Activated CD4-positive, alpha-beta T cell treated with anti-CD3 and anti-CD28 coated beads, Interleukin-2, amount 50 U/mL, for 1 hour (primary cell): ENCODE data around the gene STAG3.
"Not testable (repeated sequence)": the region's sequence is repeated elsewhere in the genome, so short reads cannot be mapped to it uniquely, and the experiment has no call there.

ENCODE experiments used
- DNase-seq: peaks from one replicate; pipeline ENCODE4 v3.0.0-alpha.2; 2020

The STAG3 gene

DNA sequence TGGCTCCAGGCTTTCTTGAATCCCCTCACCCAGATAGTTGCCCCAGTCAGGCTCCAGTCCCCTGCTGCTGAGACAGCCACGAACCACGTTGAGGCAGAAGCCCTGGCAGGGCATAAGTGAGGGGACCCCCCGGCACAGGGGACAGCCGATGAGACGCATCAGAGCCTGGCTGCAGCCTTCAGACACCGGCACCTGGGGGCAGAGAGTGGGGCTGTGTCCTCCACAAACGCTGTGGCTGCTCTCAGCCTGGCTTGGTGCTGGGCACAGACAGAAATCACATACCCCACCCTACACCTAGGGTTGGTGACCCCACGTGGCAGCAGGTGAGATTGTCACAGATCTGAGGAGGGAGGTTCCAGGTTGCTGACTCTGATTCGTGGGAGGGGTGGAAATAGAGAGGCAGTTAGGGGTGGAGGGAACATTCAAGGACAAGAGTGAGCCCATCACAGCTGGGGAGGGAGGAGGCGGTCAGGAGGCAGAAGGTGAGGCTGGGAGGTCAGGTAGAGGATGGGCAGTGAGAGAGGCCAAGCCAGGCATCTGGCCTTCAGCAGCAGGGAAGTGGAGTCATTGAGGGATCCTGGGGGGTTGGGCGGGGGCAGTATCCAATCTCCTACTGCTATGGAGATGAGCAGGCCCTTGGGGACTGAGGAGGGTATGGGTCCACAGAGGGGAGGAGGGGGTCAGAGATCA lies 3.8 kb upstream of the STAG3 start:
- no peak for DNase-seq

DNA sequence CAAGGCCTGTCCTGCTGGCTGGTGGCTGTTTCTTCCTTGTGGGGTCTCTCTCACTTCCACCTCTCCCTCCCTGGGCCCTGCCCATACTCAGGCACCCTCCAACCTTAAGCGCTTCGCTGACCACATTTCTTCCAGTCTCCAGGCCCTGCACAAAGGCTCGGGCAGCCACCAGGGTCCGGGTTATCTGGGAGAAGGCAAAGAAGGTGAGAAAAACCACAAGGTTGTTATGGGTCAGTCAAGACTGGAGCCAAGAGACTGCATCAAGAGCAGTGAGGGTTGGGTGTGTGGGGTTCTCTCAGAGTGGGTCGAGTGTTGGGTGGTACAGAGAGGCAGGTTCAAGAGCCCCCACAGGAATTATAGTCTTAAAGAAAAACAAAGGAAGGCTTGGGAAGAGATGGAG lies 3.1 kb upstream of the STAG3 start:
- DNase-seq: no peak

DNA sequence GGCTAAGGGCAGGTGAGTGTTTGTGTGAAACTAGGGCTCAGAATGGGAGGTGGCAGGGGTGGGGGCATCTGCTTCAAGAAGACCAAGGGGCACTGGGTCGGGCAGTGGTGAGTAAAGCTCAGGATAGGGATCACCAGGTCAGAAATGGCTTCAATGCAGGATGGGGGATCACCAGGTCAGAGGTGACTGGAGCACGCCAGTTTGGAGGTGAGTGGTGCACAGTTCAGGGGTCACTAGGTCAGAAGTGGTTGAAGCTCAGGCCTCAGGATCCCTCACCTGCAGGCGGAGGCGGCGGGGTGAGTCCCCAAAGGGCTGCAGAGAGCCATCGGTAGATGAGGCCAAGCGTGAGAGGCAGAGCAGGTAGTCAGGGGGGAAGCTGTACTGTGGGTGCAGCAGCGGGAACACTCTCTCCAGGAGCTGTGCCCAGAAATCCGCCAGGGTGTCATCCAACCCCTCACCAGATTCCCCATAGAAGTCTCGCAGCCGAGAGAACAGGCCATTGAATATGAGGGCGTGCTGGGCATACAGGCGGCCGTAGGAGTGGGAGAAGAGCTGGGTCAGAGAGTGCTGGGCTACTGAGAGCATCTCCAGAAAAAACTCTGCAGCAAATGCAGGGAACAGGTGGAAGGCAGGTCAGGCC lies 2.3 kb upstream of the STAG3 start:
- DNase-seq: no peak

DNA sequence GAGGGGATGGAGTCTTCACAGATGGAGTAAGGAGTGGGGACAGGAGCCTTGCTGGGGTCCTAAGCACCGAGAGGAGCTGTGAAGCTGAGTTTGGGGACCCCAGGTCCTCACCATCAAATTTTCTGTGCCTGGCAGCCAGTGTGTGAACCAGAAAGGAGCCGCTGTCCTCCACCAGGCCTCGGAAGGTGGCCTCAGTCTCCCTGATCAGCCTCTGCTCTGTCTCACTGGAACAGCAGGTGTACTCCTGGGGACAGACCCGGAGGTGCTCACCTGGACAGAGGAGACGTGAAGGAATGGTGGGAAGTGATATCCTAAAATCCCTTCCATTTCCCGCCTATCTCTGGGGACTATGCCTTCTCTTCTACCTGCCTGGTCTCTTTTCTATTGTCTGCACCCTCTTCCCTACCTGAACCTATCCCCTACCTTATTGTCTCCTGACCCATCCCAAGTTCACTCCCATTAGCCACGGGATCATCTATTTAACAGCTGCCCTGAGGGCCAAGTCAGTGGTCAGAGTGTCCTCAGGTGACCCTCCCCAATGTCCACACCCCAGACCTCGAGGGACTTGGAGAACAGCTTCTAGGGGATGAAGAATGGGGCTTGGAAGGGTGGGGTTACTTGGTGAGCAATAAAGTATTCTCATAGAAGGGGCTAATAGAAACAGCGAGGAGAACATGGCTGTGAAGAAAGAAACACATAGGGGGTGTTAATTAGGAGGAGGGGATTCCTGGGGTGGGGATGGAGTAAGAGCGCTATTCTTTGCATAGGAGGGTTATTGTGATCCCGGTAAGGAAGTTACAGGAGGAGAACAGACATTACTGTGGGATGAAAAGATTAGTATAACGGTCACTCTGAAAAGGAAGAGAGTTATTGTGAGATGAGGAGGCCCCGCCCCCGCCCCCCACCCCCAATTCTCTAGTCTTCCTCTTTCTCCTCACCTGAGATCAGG lies 1.3 kb upstream of the STAG3 start:
- no peak for DNase-seq

DNA sequence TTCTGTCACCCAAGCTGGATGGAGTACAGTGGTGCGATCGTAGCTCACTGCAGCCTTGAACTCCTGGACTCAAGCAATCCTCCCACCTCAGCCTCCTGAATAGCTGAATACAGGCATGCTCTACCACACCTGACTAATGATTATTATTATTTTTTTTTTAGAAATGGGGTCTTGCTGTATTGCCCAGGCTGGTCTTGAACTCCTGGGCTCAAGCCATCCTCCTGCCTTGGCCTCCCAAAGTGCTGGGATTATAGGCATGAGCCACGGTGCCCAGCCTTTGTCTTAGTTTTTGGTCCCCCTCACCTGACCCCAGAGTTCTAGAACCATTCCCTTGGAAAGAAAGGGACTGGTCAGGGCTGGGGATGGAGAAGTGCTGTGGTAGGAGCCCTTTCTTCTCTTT lies 2.4 kb downstream of the STAG3 start:
- DNase-seq: not testable (repeated sequence)

DNA sequence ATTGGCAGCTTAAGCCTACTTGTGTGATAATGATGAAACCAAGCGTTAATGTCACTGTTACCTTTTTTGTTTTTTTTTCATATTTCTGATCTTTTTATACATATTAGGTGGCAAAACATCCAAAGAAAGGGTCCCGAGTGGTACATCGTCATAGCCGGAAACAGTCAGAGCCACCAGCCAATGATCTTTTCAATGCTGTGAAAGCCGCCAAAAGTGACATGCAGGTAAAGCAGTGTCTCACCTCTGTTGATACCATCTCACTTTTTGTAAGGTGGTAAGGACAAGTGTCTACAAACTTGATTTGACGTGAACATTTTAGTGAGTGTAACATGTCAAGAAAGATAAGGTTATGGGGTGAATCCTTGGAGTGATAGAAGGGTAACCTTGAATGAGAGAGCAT lies 4.9 kb downstream of the STAG3 start:
- not testable (repeated sequence) for DNase-seq

DNA sequence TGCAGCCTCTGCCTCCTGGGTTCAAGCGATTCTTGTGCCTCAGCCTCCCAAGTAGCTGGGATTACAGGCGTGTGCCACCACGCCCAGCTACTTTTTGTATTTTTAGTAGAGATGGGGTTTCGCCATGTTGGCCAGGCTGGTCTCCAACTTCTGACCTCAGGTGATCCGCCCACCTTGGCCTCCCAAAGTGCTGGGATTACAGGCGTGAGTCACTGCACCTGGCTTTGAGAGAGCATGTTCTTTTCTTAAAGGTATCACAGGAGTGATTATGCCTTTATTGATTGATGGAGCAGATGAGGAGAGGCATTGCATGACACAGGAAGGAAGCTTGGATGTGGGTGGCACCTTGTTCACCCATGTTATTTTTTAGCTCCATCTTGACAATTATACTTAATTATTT lies 5.4 kb downstream of the STAG3 start:
- DNase-seq: not testable (repeated sequence)

DNA sequence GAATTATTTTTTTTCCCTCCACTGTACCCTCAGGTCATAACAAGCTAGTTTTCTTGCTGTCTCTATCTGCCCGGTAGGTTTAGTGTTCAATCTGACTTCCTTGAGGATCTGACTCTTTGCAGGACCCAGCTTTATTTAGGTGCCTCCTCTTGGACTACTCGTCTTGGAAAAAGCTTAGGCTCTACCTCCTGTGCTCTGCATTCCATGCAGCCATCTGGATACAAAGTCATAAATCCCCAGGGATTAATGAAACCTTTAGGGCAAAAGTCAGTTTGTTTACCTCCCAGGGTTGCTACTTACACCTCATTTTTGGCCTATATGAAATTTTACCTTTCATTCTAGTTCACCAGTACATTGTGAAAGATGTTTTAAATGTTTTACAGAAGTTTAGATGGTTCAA lies 8.0 kb downstream of the STAG3 start:
- DNase-seq: no peak

DNA sequence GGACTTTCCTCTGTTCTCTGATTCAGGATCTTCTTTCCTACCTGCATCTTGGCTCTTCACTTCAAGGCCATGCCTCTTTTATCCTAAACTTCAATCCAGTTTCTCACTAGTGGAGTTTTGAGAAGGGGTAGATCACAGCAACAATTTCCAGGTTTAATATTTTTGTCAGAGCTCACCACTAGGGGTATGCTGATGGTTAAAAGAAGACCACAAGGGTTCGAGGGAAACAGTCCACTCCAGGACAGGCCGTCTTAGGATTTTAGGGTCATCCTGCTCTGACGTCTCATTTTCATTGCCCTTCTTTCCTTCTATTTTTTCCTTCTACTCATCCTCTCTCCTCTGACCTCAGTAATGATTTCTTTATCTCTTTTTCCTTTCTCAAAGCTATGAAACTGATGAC lies 11.3 kb downstream of the STAG3 start:
- DNase-seq: no peak

DNA sequence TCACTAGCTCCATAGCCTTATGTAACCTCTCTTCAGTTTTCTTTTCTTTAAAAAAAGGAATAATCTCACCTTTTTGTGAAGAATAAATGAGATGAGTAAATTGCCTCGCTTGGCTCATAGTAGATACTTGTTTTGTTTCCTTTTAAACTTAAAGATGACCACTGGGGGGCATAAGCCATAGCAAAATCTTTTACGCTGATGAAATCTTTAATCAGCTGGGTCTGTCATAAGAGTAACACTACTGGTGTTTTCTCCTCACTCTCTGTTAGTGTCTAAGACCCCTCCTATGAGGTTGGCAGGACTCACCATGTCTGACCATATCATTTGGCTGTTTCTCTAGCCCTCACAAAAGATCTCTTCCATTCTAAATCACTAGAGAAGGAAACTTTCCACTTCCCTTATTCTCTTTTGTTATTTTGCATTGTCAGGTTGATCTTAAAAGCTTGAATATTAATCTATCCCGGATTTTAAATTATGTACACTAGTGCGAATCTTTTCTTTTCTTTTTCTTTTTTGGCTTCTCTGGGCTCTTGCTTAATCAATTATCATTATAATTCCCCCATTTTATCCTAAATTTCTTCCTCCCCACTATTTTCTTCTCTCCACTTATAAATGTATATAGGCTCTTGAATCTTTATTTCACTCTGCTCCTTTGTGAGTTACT lies 12.5 kb downstream of the STAG3 start:
- no peak for DNase-seq

DNA sequence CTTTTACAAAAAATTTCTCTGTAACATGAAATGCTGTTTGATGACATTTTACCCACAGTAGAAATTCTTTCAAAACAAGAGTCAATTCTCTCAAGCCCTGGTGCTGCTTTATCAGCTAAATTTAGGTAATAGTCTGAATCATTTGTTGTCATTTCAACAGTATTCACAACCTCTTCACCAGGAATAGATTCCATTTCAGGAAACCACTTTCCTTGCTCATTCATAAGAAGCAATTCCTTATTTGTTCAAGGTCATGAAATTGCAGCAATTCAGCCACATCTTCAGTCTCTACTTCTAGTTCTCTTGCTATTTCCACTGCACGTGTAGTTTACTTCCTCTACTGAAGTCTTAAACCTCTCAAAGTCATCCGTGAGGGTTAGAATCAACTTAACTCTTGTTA lies 14.1 kb downstream of the STAG3 start:
- DNase-seq: no peak

DNA sequence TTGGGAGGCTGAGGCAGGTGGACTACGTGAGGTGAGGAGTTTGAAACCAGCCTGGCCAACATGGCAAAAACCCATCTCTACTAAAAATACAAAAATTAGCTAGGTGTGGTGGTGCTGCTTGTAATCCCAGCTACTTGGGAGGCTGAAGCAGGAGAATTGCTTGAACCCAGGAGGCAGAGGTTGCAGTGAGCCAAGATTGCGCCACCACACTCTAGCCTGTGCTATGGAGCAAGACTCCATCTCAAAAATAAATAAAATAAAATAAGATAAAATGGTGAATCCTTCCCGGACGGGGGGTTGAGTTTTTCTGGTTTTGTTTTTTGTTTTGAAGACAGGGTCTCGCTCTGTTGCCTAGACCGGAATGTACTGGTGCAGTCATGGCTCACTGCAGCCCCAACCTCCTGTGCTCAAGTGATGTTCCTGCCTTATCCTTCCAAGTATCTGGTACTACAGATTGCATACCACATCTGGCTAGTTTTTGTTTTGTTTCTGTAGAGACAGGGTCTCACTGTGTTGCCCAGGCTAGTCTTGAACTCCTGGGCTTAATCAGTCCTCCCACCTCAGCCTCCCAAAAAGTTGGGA lies 14.7 kb downstream of the STAG3 start:
- not testable (repeated sequence) for DNase-seq

DNA sequence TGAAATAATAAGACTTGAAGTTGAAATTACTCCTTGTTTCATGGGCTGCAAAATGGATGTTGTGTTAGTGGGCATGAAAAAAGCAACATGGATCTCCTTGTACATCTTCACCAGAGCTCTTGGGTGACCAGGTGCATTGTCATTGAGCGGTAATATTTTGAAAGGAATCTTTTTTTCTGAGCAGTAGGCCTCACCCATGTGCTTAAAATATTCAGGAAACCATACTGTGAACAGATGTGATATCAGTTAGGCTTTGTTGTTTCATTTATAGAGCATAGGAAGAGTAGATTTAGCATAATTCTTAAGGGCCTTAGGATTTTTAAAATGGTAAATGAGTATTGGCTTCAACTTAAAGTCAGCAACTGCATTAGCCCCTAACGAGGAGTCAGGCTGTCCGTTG lies 15.3 kb downstream of the STAG3 start:
- DNase-seq: no peak

DNA sequence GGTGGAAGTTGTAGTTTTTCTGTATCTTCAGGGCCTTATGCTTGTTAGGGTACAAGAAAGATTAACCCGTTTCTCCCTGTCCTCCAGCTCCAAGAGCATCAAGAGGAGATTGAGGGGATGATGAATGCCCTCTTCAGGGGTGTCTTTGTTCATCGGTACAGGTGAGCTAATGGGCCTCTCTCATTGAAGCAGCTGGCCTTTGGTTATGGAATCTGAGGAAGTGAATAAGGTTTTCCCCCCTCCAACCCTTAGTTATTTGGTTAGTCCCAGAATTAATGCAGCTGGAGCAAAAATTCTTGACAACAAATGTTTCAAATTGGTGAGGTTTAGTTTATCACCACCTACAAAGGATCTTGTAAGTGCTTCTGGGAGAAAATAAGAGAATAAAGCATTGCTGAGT lies 17.5 kb downstream of the STAG3 start:
- DNase-seq: no peak

DNA sequence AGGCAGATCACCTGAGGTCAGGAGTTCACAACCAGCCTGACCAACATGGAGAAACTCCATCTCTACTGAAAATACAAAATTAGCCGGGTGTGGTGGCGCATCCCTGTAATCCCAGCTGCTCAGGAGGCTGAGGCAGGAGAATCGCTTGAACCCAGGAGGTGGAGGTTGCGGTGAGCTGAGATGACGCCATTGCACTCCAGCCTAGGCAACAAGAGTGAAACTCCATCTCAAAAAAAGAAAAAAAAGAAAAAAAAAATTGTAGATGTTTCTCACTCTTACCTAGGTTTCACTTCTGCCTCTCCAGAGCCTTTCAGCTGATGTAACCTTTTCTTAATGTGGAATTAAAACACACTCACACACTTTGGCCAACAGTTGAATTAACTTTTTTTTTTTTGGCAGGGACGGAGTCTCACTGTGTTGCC lies 18.2 kb downstream of the STAG3 start:
- not testable (repeated sequence) for DNase-seq

DNA sequence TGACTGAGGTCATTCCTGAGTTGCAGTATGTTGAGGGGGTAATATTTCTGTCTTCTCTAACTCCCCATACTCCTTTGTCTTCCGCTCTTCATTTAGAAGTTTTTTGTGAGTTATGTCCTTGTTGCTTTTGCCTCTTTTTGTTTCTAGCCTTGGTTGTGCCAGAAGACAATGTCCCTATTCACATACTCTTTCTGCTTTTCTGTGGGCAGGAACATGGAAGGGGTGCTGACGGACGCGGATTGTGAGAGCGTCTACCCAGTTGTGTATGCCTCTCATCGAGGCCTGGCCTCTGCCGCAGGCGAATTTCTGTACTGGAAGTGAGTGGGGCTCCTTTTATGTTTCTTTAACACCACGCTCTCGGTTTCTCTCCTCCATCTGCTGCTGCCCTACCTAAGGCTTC lies 20.5 kb downstream of the STAG3 start:
- no peak for DNase-seq

DNA sequence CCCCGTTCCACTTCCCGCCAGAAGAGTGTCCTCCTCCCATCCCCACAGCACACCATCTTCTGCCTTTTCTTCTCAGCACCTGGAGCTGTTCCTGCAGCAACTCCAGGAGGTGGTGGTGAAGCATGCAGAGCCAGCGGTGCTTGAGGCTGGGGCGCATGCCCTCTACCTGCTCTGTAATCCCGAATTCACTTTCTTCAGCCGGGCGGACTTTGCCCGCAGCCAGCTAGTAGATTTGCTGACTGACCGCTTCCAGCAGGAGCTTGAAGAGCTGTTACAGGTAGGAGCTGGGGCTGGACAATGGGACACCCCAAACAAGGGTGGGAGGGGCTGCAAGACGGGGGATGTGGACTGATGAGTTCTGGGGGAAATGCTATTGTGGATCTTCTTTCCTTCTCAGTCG lies 23.0 kb downstream of the STAG3 start:
- no peak for DNase-seq

DNA sequence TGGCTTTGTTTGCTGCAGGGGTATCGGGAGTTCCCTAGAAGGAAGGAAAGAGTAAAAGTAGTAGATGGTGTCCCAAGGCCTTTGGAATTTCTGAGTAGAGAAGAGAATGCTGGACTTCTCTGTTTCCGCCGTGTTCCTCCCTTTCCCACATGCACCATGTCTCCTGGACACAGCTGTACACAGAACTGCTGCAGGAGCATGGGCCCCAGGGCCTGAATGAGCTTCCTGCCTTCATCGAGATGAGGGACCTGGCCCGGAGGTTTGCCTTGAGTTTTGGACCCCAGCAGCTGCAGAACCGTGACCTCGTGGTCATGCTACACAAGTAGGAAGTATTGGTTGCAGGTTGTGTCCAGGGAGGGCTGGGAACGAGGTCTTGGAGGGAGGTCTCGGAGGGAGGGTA lies 26.7 kb downstream of the STAG3 start:
- DNase-seq: no peak

DNA sequence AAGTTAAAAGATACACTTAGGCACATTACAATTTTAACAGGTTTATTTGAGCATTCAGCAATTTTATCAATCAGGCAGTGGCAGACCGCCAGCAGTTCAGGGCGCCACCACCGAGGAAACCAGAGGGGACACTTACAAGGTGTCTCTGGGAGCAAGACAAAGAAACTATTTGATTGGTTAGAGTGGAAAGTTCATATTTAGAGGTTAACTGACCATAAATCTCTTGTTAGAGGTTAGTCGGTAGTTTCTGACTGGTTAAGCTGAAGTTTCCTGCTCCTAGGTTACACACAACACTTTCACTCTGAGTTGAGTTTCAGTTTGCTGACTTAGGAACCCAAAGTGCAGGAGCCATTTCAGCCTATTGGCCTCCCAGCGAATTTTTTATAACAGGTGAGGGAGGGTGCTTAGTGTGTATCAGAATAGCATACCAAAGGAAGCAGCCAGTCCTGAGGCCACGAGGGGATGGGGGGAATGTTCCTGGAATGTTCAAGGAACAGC lies 31.2 kb downstream of the STAG3 start:
- no peak for DNase-seq

DNA sequence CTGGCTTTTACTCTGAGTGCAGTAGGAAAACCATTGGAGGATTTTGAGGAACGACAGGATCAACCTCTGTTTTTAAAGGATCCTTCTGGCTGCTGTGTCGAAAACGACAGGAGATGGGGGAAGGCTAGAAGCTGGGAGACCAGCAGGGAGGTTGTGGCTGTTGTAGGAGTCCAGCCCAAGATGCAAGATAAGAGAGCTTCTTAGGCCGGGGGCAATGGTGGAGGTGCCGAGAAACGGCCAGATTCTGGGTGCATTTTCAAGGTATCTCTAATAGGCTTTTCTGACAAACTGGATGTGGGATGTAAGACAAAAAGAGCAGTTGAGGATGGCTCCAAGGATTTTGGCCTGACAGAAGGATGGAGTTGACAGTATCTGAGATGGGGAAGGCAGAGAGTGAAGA lies 31.8 kb downstream of the STAG3 start:
- no peak for DNase-seq

DNA sequence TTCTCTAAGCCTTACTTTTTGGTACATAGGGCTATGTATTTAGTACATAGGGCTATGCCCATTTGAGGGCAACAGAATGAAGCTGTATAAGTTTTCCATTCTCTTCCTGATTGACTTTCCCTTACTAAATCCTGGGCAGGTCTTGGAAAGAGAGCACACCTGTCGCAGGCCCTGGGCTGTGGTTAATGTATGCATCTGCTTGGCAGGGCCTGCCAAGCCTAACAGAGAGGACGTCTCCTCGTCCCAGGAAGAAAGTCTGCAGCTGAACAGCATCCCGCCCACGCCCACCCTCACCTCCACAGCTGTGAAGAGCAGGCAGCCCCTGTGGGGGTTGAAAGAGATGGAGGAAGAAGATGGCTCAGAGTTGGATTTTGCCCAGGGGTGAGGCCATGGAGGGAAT lies 33.1 kb downstream of the STAG3 start:
- no peak for DNase-seq

DNA sequence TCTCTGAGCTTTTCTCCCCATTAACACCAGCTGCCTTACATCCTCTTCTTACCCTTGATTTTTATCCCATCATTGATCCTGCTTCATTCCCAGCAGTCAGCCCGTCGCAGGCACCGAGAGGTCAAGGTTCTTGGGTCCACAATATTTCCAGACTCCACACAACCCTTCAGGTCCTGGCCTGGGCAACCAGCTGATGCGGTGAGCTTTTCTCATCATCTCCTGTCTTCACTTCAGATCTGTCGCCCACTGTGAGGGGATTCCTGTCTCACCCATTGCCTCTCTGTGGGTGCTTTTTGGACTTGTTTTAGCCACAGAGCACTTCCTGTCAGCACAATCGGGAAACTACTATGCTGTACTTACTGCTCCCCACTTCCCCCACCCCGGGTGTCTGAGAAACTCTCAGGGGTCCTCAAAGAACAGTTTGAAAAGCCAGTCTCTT lies 33.6 kb downstream of the STAG3 start:
- DNase-seq: peak; percentile 17
